ENCODE results near the gene RFESD. TPM values are rescaled to one million over a fixed set of nuclear protein-coding genes. Genes with fewer than 3 reads are reported as not detected.
"Not testable (repeated sequence)": the region's sequence is repeated elsewhere in the genome, so short reads cannot be mapped to it uniquely, and the experiment has no call there.

Gene RFESD
- total RNA-seq, 2 experiments from 2014 or later = 5.9 to 6.2 TPM

DNA sequence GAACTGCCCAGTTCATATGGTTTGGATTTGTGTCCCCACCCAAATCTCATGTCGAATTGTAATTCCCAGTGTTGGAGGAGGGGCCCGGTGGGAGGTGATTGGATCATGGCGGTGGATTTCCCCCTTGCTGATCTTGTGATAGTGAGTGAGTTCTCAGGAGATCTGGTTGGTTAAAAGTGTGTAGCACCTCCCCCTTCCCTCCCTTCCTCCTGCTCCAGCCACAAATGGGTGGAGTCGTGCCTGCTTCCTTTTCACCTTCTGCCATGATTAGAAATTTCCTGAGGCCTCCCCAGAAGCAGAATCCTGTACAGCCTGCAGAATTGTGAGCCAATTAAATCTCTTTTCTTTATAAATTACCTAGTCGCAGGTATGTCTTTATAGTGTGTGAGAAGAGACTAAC, 59.6 kb downstream of the RFESD start:
- H3K36me3 Mint-ChIP-seq (ENCODE audit: low read depth); H3K27ac Mint-ChIP-seq; H3K27me3 Mint-ChIP-seq; DNase-seq; H3K4me3 Mint-ChIP-seq; POLR2A ChIA-PET; H3K4me1 Mint-ChIP-seq; H3K9me3 Mint-ChIP-seq; CTCF ChIA-PET: not testable (repeated sequence)

DNA sequence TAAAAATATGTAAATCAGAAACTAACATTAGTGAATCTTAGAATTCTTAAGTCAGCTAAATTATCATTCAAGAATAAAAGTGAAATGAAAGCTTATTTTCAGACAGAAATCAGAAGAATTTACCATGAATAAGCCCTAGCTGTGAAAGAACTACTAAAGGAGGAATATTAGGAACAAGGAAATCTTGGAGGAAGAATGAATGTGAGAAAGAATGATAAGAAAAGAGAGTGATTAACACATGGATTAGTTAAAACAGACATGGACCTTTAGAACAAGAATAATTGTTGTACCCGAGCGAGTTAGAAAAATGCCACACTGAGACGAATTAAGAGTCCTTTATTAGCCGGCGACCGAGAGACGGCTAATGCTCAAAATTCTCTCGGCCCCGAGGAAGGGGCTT, 60.5 kb downstream of the RFESD start:
- CTCF ChIA-PET = no interaction called here
- peaks cover 5% of the 10 kb centered on the region for H3K27me3 Mint-ChIP-seq
- no peaks in the 10 kb centered on the region for H3K9me3 Mint-ChIP-seq
- no peak for DNase-seq
- H3K27ac Mint-ChIP-seq = no peak overlapping the region
- POLR2A ChIA-PET = no interaction called here
- H3K4me3 Mint-ChIP-seq = no peak overlapping the region
- no peaks in the 10 kb centered on the region for H3K36me3 Mint-ChIP-seq (ENCODE audit: low read depth)
- peaks cover 1% of the 10 kb centered on the region for H3K4me1 Mint-ChIP-seq

Other genes starting within 250 kb of the RFESD start
- gene SKIC3, start 91.8 kb upstream of the RFESD start, total RNA-seq = 10 to 100 TPM; 74.6 to 74.9 TPM
- 1 to 10 TPM; 5.1 to 5.2 TPM for gene ARSK, start 91.7 kb upstream of the RFESD start, total RNA-seq
- 1 to 10 TPM in 1 of 2 experiments, under 1 TPM in 1; 0.87 to 1.2 TPM for gene GPR150, start 26.7 kb upstream of the RFESD start, total RNA-seq
- not detected for gene SPATA9, start 36.2 kb downstream of the RFESD start, total RNA-seq
- 1 to 10 TPM in 1 of 2 experiments, under 1 TPM in 1; 0.74 to 1.4 TPM for gene RHOBTB3, start 84.6 kb downstream of the RFESD start, total RNA-seq
- gene GLRX, start 175.9 kb downstream of the RFESD start, total RNA-seq = 10 to 100 TPM; 60.2 to 61.1 TPM

All from activated CD4-positive, alpha-beta T cell treated with anti-CD3 and anti-CD28 coated beads, Interleukin-2, amount 10 ng/mL, durations not matched to agents 7 days and 5 days (primary cell).